GM12878 (cell line): ENCODE measurements around the gene METTL14. TPM values are rescaled to one million over a fixed set of nuclear protein-coding genes. Genes with fewer than 3 reads are reported as not detected.

Source experiments
- ATAC-seq: fragments of 200-7000 bp; cut with Tn5 transposase; 3 replicates; pipeline ENCODE4 v1.9.1; 2020; ENCODE audit warnings: mild to moderate bottlenecking, moderate library complexity
- BruUV-seq: library from RNA; stranded (reverse); fragments of 400-500 nt; replicated peaks from 2 replicates; lab custom pipeline; 2021; lab: Mats Ljungman, UMichigan
- CTCF ChIA-PET: fragments of 300-600 bp; sonication (Branson Sonifier 250); formaldehyde crosslinking; extraction: SDS; loops from one replicate; lab custom pipeline; 2021; ENCODE audit warnings: inconsistent platforms; lab: Yijun Ruan, JAX
- POLR2A ChIA-PET: fragments of 350-600 bp; formaldehyde crosslinking; extraction: SDS; loops from one replicate; lab custom pipeline; 2021; ENCODE audit warnings: inconsistent platforms; lab: Charles Lee
- RAD21 ChIA-PET: fragments of 300-600 bp; sonication (Branson Sonifier 250); formaldehyde crosslinking; loops from one replicate; lab custom pipeline; 2023; ENCODE audit warnings: antibody characterized with exemption; ENCODE audit not compliant: unreplicated experiment; lab: Charles Lee
- SMC1A ChIA-PET: fragments of 300-600 bp; sonication (Branson Sonifier 250); formaldehyde crosslinking; loops from one replicate; lab custom pipeline; 2023; ENCODE audit not compliant: unreplicated experiment, uncharacterized antibody; lab: Charles Lee
- DNase-seq: peaks from one replicate; pipeline ENCODE4 v3.0.0-alpha.2; 2011; ENCODE audit warnings: low read depth, low spot score
- FAIRE-seq: peaks from 3 replicates; lab custom pipeline; 2011; peaks lifted over from hg19 to GRCh38; lab: Jason Lieb, UNC
- H2AFZ ChIP-seq: 2 replicates; pipeline ENCODE4 v1.6.0; 2011; ENCODE audit warnings: low read depth, low read length, control low read depth; ENCODE audit not compliant: control insufficient read depth
- H3K27ac ChIP-seq: 2 replicates; pipeline ENCODE4 v1.5.1; 2011; ENCODE audit warnings: control low read depth; ENCODE audit not compliant: control insufficient read depth, insufficient read depth
- H3K27me3 ChIP-seq, 2 experiments: replicated peaks in 1 of 2; 2 replicates each; pipeline versions ENCODE4 v1.6.0 to v1.6.1; 2011; ENCODE audit warnings: low read length in 1 of 2; ENCODE audit not compliant: control insufficient read depth in 2 of 2, insufficient read depth in 2 of 2
- H3K36me3 ChIP-seq, 2 experiments: 2 replicates each; pipeline ENCODE4 v1.5.1; 2011; ENCODE audit warnings: low read length in 1 of 2; ENCODE audit not compliant: control insufficient read depth in 2 of 2, insufficient read depth in 2 of 2
- H3K4me1 ChIP-seq: 2 replicates; pipeline ENCODE4 v1.6.1; 2011; ENCODE audit warnings: mild to moderate bottlenecking, low read length, moderate library complexity, mixed read lengths; ENCODE audit not compliant: control insufficient read depth, insufficient read depth
- H3K4me2 ChIP-seq: 2 replicates; pipeline ENCODE4 v1.6.0; 2011; ENCODE audit warnings: control low read depth; ENCODE audit not compliant: control insufficient read depth, insufficient read depth
- H3K4me3 ChIP-seq: fragments of 200-600 bp; sonication (generic); 2 replicates; pipeline ENCODE4 v1.5.1; 2016
- H3K79me2 ChIP-seq: 2 replicates; pipeline ENCODE4 v1.6.0; 2011; ENCODE audit warnings: low read length; ENCODE audit not compliant: control insufficient read depth, insufficient read depth
- H3K9ac ChIP-seq: 2 replicates; pipeline ENCODE4 v1.8.0; 2011; ENCODE audit warnings: low read length, control low read depth, mixed read lengths; ENCODE audit not compliant: control insufficient read depth, insufficient read depth
- H3K9me3 ChIP-seq: replicated peaks from 3 replicates; pipeline ENCODE4 v1.5.1; 2011; ENCODE audit warnings: mild to moderate bottlenecking, low read length; ENCODE audit not compliant: control insufficient read depth, insufficient read depth
- H4K20me1 ChIP-seq: 2 replicates; pipeline ENCODE4 v1.6.0; 2011; ENCODE audit not compliant: control insufficient read depth, insufficient read depth
- BCL11A ChIP-seq: IDR thresholded peaks from 2 replicates; pipeline ENCODE4 v1.6.1; 2011; ENCODE audit warnings: low read depth, low read length
- CBX5 ChIP-seq: sonication (generic); IDR thresholded peaks from 2 replicates; pipeline ENCODE4 v1.6.1; 2016; ENCODE audit warnings: low read depth, moderate library complexity, mild to moderate bottlenecking, inconsistent platforms
- MEF2B ChIP-seq: fragments of 450-650 bp; IDR thresholded peaks from 2 replicates; pipeline ENCODE4 v1.6.1; 2018; ENCODE audit warnings: mild to moderate bottlenecking, moderate library complexity; ENCODE audit not compliant: partially characterized antibody, poor library complexity, severe bottlenecking
- NFIC ChIP-seq: IDR thresholded peaks from 2 replicates; pipeline ENCODE4 v1.6.1; 2012; ENCODE audit warnings: low read depth, mild to moderate bottlenecking, inconsistent platforms, low read length, moderate library complexity
- NRF1 ChIP-seq: conservative IDR thresholded peaks from 2 replicates; pipeline ENCODE4 v1.6.1; 2011; ENCODE audit warnings: mild to moderate bottlenecking, low read depth, low read length, improper control_type of control experiment
- PAX8 ChIP-seq: fragments of 450-650 bp; IDR thresholded peaks from 2 replicates; pipeline ENCODE4 v1.6.1; 2017; ENCODE audit warnings: mild to moderate bottlenecking, moderate library complexity
- POLR2AphosphoS2 ChIP-seq: IDR thresholded peaks from 2 replicates; pipeline ENCODE4 v1.6.1; 2011; ENCODE audit warnings: low read depth, mild to moderate bottlenecking, low read length, improper control_type of control experiment, moderate library complexity
- SMARCA5 ChIP-seq: fragments of 450-650 bp; IDR thresholded peaks from 2 replicates; pipeline ENCODE4 v1.6.1; 2017; ENCODE audit warnings: mild to moderate bottlenecking
- SUZ12 ChIP-seq: fragments of 200-600 bp; sonication (generic); IDR thresholded peaks from one replicate; pipeline ENCODE4 v1.6.1; 2018; ENCODE audit warnings: antibody characterized with exemption, mild to moderate bottlenecking; ENCODE audit not compliant: unreplicated experiment
- YBX1 ChIP-seq: fragments of 450-650 bp; IDR thresholded peaks from 2 replicates; pipeline ENCODE4 v1.6.1; 2016; ENCODE audit warnings: antibody characterized with exemption
- ZNF207 ChIP-seq: fragments of 450-650 bp; IDR thresholded peaks from 2 replicates; pipeline ENCODE4 v1.6.1; 2014; ENCODE audit warnings: antibody characterized with exemption, mild to moderate bottlenecking, borderline replicate concordance
- WGBS: methylation state at CpG from one replicate; pipeline ENCODE4 v1.1.6; 2016; ENCODE audit warnings: low lambda C conversion rate; ENCODE audit not compliant: insufficient replicate concordance, insufficient coverage; ENCODE audit errors: missing lambda C conversion rate; 5-methylcytosine and 5-hydroxymethylcytosine counted together
- in situ Hi-C: fragments of 300-500 bp; cut with MboI; formaldehyde crosslinking; loops from 9 replicates; pipeline ENCODE4 v1.14.3; 2018; ENCODE audit warnings: mixed read lengths
- intact Hi-C: fragments of 100-400 bp; cut with micrococcal nuclease; formaldehyde crosslinking; loops from one replicate; pipeline ENCODE4 v1.14.2; 2022; ENCODE audit not compliant: unreplicated experiment
- polyA plus RNA-seq, 11 experiments: library from polyadenylated mRNA; depleted of rRNA in 4 of 11; unstranded in 6 of 11; stranded (reverse) in 5 of 11; fragments of >200 nt; fragmentation: Nextera tagmentation in 4 of 11; fragmentation: Illumina TruSeq in 1 of 11; extraction: Ambion mirVana in 4 of 11; extraction: Trizol in 1 of 11; gene quantifications; 1 replicate in 1 of 11; 2 replicates in 10 of 11; pipeline versions ENCODE4 v1.2.1 to v1.2.3, GENCODE V29; 2011 to 2016; ENCODE audit warnings: inconsistent platforms in 2 of 11, missing spikeins in 2 of 11, low read depth in 1 of 11
- total RNA-seq, 4 experiments: library from RNA; depleted of rRNA in 3 of 4; stranded (reverse); fragments of >200 nt in 3 of 4; fragmentation: Illumina TruSeq in 1 of 4; extraction: Trizol in 1 of 4; gene quantifications; 2 replicates each; pipeline versions ENCODE4 v1.2.1 to v1.2.3, GENCODE V29; 2013 to 2021
- TF ChIP-seq, protein P1 (sequence below): fragments of 450-650 bp; IDR thresholded peaks from 2 replicates; pipeline ENCODE4 v1.6.1; 2017; ENCODE audit warnings: mild to moderate bottlenecking
- TF ChIP-seq, protein P2 (sequence below): IDR thresholded peaks from 2 replicates; pipeline ENCODE4 v1.6.1; 2011; ENCODE audit warnings: mild to moderate bottlenecking, low read depth, low read length, moderate library complexity; ENCODE audit not compliant: insufficient replicate concordance
- TF ChIP-seq, protein P3 (sequence below): IDR thresholded peaks from 2 replicates; pipeline ENCODE4 v1.6.1; 2011; ENCODE audit warnings: low read depth, mild to moderate bottlenecking, low read length, moderate library complexity, borderline replicate concordance; ENCODE audit errors: extremely low read depth
- TF ChIP-seq, protein P4 (sequence below): IDR thresholded peaks from 2 replicates; pipeline ENCODE4 v1.6.1; 2012; ENCODE audit warnings: low read length, inconsistent platforms
- TF ChIP-seq, protein P5 (sequence below): IDR thresholded peaks from 2 replicates; pipeline ENCODE4 v1.6.1; 2011; ENCODE audit warnings: low read depth, low read length, improper control_type of control experiment, borderline replicate concordance

Gene METTL14
- total and polyA plus RNA-seq, 10 of the 15 experiments (the other 5 are each of a cell fraction or from before 2014, with no cell fraction given), result 11.2 to 44.9 (median 27.6) TPM

DNA sequence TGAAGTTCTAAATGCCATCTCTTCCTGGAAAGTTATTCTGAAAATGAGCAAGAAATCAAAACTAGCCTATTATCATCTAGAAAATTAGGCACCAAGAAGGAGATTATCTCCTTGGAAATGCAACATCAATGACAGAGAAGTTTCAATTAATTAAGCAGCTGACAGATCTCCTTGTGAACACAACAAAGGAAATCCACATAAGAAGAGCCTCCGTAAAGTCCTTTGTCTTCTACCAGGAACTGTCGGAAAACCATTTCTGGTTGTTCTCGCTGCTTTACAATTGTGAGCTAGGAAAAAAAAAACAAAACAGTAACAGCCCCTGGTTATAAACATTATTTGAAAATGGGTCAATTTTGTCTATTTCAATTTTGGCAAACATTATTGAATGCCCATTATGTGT, 38.2 kb downstream of the METTL14 start:
- CTCF ChIA-PET, result interaction anchor here (1.2 kb wide), 1 partner anchor 18 kb away, joined by 3 read pairs; no protein-coding TSS in a partner anchor
- Histone ChIP-seq H4K20me1 (no peaks in the 10 kb centered on the region), H3K4me2 (no peak overlapping the region), H3K9ac (no peak overlapping the region), H3K4me3 (no peak overlapping the region), H2AFZ (no peak overlapping the region), H3K9me3 (no peaks in the 10 kb centered on the region), H3K27me3 (no peaks in the 10 kb centered on the region), H3K79me2 (no peaks in the 10 kb centered on the region), H3K27ac (no peak overlapping the region), H3K4me1 (no peaks in the 10 kb centered on the region), H3K36me3 (peaks cover 2 to 27% of the 10 kb centered on the region in 2 experiments)
- POLR2A ChIA-PET, result no interaction called here
- BruUV-seq, result no TSS peak
- FAIRE-seq (no peak), DNase-seq (no peak), ATAC-seq (no peak)
- SMC1A ChIA-PET, result interaction anchor here (1.4 kb wide), 1 partner anchor 9 kb away, joined by 4 read pairs; no protein-coding TSS in a partner anchor
- in situ Hi-C loops, result no loop called here
- RAD21 ChIA-PET, result no interaction called here
- WGBS, result 94% methylated on average over 3 of the region's 3 CpGs
- intact Hi-C loops, result no loop called here
- no peak for TF ChIP-seq SUZ12
- TF ChIP-seq BCL11A, result no peak
- TF ChIP-seq MEF2B, result no peak
- TF ChIP-seq, protein P1, sequence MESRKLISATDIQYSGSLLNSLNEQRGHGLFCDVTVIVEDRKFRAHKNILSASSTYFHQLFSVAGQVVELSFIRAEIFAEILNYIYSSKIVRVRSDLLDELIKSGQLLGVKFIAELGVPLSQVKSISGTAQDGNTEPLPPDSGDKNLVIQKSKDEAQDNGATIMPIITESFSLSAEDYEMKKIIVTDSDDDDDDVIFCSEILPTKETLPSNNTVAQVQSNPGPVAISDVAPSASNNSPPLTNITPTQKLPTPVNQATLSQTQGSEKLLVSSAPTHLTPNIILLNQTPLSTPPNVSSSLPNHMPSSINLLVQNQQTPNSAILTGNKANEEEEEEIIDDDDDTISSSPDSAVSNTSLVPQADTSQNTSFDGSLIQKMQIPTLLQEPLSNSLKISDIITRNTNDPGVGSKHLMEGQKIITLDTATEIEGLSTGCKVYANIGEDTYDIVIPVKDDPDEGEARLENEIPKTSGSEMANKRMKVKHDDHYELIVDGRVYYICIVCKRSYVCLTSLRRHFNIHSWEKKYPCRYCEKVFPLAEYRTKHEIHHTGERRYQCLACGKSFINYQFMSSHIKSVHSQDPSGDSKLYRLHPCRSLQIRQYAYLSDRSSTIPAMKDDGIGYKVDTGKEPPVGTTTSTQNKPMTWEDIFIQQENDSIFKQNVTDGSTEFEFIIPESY, result no peak
- no peak for TF ChIP-seq CBX5
- TF ChIP-seq SMARCA5, result no peak
- no peak for TF ChIP-seq YBX1
- TF ChIP-seq POLR2AphosphoS2, result no peak
- TF ChIP-seq, protein P2, sequence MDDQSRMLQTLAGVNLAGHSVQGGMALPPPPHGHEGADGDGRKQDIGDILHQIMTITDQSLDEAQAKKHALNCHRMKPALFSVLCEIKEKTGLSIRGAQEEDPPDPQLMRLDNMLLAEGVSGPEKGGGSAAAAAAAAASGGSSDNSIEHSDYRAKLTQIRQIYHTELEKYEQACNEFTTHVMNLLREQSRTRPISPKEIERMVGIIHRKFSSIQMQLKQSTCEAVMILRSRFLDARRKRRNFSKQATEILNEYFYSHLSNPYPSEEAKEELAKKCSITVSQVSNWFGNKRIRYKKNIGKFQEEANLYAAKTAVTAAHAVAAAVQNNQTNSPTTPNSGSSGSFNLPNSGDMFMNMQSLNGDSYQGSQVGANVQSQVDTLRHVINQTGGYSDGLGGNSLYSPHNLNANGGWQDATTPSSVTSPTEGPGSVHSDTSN, result no peak
- TF ChIP-seq, protein P3, sequence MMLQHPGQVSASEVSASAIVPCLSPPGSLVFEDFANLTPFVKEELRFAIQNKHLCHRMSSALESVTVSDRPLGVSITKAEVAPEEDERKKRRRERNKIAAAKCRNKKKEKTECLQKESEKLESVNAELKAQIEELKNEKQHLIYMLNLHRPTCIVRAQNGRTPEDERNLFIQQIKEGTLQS, result no peak
- no peak for TF ChIP-seq NFIC
- TF ChIP-seq, protein P4, sequence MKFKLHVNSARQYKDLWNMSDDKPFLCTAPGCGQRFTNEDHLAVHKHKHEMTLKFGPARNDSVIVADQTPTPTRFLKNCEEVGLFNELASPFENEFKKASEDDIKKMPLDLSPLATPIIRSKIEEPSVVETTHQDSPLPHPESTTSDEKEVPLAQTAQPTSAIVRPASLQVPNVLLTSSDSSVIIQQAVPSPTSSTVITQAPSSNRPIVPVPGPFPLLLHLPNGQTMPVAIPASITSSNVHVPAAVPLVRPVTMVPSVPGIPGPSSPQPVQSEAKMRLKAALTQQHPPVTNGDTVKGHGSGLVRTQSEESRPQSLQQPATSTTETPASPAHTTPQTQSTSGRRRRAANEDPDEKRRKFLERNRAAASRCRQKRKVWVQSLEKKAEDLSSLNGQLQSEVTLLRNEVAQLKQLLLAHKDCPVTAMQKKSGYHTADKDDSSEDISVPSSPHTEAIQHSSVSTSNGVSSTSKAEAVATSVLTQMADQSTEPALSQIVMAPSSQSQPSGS, result no peak
- no peak for TF ChIP-seq ZNF207
- TF ChIP-seq PAX8, result no peak
- TF ChIP-seq NRF1, result no peak
- TF ChIP-seq, protein P5, sequence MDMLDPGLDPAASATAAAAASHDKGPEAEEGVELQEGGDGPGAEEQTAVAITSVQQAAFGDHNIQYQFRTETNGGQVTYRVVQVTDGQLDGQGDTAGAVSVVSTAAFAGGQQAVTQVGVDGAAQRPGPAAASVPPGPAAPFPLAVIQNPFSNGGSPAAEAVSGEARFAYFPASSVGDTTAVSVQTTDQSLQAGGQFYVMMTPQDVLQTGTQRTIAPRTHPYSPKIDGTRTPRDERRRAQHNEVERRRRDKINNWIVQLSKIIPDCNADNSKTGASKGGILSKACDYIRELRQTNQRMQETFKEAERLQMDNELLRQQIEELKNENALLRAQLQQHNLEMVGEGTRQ, result no peak
